Lung (tissue), 12 donors: ENCODE measurements around the gene MAN2B2. TPM values are rescaled to one million over a fixed set of nuclear protein-coding genes. Genes with fewer than 3 reads are reported as not detected.

Source experiments
- ATAC-seq: fragments of 200-7000 bp; cut with Tn5 transposase; one replicate; pipeline ENCODE4 v1.9.1; 2020; ENCODE audit warnings: moderate number of reproducible peaks; ENCODE audit not compliant: insufficient read depth, low FRiP score
- DNase-seq, 3 donors: peaks; one replicate each; pipeline ENCODE4 v3.0.0-alpha.2; 2013 to 2017
- H3K27ac ChIP-seq, 2 donors: one replicate each; pipeline ENCODE4 v1.5.1; 2013; ENCODE audit warnings: mild to moderate bottlenecking in 2 of 2, moderate library complexity in 2 of 2, control low read depth in 1 of 2, inconsistent platforms in 1 of 2, low read depth in 1 of 2, low read length in 1 of 2
- H3K27me3 ChIP-seq, 3 donors: one replicate each; pipeline ENCODE4 v1.5.1; 2013; ENCODE audit warnings: low read length in 2 of 3; ENCODE audit not compliant: control insufficient read depth in 3 of 3, insufficient read depth in 3 of 3
- H3K36me3 ChIP-seq, 4 donors: one replicate each; pipeline ENCODE4 v1.5.1; 2013; ENCODE audit warnings: low read length in 4 of 4, mild to moderate bottlenecking in 1 of 4, moderate library complexity in 1 of 4; ENCODE audit not compliant: control insufficient read depth in 4 of 4, insufficient read depth in 4 of 4
- H3K4me1 ChIP-seq, 5 donors: one replicate each; pipeline ENCODE4 v1.5.1; 2013; ENCODE audit warnings: low read length in 5 of 5, mild to moderate bottlenecking in 2 of 5, moderate library complexity in 1 of 5; ENCODE audit not compliant: control insufficient read depth in 5 of 5, insufficient read depth in 5 of 5
- H3K4me3 ChIP-seq: one replicate; pipeline ENCODE4 v1.5.1; 2013; ENCODE audit warnings: mild to moderate bottlenecking, control low read depth, moderate library complexity
- H3K9ac ChIP-seq, 2 donors: one replicate each; pipeline ENCODE4 v1.5.1; 2013; ENCODE audit warnings: low read length in 2 of 2, control low read depth in 1 of 2; ENCODE audit not compliant: insufficient read depth in 1 of 2
- H3K9me3 ChIP-seq, 4 donors: one replicate each; pipeline ENCODE4 v1.5.1; 2013; ENCODE audit warnings: low read length in 3 of 4, mild to moderate bottlenecking in 1 of 4, moderate library complexity in 1 of 4; ENCODE audit not compliant: control insufficient read depth in 4 of 4, insufficient read depth in 3 of 4
- WGBS, 2 donors: extraction: QIAGEN DNeasy Blood & Tissue Kit; methylation state at CpG; one replicate each; pipeline ENCODE4 v1.1.7; 2013; 5-methylcytosine and 5-hydroxymethylcytosine counted together
- polyA plus RNA-seq, 2 donors: library from polyadenylated mRNA; stranded (reverse); fragments of 200-250 nt; gene quantifications; one replicate each; pipeline ENCODE4 v1.2.1, GENCODE V29; 2013
- total RNA-seq, 2 donors: library from RNA; depleted of rRNA in 1 of 2; stranded (reverse); fragments of >200 nt in 1 of 2; gene quantifications; one replicate each; pipeline ENCODE4 v1.2.1, GENCODE V29; 2014 to 2021
- TF ChIP-seq, protein P1 (sequence below): IDR thresholded peaks from 2 replicates; pipeline ENCODE4 v1.5.1; 2012; ENCODE audit warnings: mild to moderate bottlenecking; ENCODE audit errors: control extremely low read depth, extremely low read depth
- donor health status: control.
- donor health status: control.
- donor health status: Bipolar disorder and iron deficiency.
- donor health status: healthy.
- donor health status: DM: yes; HTN: yes; CAD: no.

MAN2B2 gene
- total and polyA plus RNA-seq, 4 donors, result 6.5 to 36.1 (median 16.5) TPM

DNA sequence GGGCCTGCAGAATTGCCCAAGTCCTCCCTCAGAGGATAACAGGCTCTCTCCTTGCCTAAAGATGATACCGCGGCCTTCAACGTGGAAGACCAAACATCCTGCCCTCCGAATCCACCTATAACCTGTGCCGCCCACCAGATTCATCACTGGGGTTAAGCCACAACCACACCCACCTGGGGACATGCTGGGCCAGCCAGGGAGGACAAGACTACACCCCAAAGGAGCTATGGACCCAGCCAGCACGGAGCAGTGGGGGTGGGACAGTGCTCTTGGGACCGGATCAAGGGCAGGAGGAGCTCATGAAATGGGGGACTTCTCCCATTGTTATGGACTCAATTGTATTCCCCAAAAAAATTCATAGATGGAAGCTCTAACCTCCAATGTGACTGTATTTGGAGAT, 6.8 kb upstream of the MAN2B2 start:
- Histone ChIP-seq H3K36me3 (no peaks in the 10 kb centered on the region), H3K9ac (no peak overlapping the region), H3K4me1 (peaks cover 0 to 7% (median 0%) of the 10 kb centered on the region in 5 donors), H3K4me3 (no peak overlapping the region), H3K27ac (no peak overlapping the region), H3K9me3 (peaks cover 0 to 11% (median 0%) of the 10 kb centered on the region in 4 donors), H3K27me3 (peaks cover 0 to 34% (median 22%) of the 10 kb centered on the region in 3 donors)
- DNase-seq (no peak), ATAC-seq (no peak)
- WGBS, 2 donors, result 88 to 91% methylated on average over 7 of the region's 7 CpGs
- TF ChIP-seq, protein P1, sequence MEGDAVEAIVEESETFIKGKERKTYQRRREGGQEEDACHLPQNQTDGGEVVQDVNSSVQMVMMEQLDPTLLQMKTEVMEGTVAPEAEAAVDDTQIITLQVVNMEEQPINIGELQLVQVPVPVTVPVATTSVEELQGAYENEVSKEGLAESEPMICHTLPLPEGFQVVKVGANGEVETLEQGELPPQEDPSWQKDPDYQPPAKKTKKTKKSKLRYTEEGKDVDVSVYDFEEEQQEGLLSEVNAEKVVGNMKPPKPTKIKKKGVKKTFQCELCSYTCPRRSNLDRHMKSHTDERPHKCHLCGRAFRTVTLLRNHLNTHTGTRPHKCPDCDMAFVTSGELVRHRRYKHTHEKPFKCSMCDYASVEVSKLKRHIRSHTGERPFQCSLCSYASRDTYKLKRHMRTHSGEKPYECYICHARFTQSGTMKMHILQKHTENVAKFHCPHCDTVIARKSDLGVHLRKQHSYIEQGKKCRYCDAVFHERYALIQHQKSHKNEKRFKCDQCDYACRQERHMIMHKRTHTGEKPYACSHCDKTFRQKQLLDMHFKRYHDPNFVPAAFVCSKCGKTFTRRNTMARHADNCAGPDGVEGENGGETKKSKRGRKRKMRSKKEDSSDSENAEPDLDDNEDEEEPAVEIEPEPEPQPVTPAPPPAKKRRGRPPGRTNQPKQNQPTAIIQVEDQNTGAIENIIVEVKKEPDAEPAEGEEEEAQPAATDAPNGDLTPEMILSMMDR, result no peak

DNA sequence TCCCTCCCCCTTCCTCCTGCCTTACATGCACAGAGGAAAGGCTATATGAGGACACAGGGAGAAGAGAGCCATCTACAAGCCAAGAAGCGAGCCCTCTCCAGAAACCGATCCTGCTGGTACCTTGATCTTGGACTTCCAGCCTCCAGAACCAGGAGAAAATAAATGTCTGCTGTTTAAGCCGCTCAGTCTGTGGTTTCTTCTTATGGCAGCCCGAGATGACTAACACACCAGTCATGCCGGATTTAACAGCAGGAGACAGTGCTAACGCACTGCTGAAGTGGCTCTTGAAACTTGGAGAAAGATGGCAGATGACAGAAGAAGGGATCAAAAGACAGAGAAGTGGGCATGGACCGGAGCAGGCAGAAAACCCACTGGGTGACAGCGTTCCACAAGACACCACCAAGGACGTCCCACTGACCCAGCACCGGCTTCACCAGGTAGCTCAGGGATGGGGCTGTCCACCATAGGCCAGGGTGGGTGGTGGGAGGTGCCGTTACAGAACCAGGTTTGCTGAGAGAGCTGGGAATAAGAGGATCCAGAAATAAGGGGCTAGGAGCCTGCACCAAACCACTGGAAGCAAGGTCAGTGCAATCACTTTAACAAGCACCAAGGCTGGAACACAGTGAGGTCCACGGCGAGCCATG, 6.2 kb upstream of the MAN2B2 start:
- ATAC-seq, result no peak
- Histone ChIP-seq H3K27ac (no peak overlapping the region), H3K4me1 (peaks cover 0 to 6% (median 0%) of the 10 kb centered on the region in 5 donors), H3K36me3 (no peaks in the 10 kb centered on the region), H3K4me3 (no peak overlapping the region), H3K27me3 (peaks cover 0 to 37% (median 26%) of the 10 kb centered on the region in 3 donors), H3K9ac (no peak overlapping the region), H3K9me3 (peaks cover 0 to 11% (median 0%) of the 10 kb centered on the region in 4 donors)
- WGBS, 2 donors, result 72 to 85% methylated on average over 13 of the region's 13 CpGs
- TF ChIP-seq, protein P1, result no peak
- no peak for DNase-seq

DNA sequence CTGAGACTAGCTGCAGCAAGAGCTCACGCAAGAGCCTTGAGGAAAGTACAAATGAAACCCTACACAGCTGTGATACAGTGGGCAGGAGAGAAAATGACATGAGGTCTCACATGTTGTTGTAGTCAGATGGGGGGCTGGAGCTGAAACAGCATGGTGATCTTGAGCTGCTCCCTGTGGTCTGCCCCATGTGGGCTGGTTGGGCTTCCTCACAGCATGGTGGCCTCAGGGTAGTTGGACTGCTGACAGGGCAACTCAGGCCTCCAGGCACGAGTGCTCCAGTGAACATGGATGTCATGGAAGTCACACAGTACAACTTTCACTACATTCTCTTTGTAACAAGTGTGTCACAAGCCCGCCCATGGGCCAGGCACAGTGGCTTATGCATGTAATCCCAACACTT, 3.4 kb upstream of the MAN2B2 start:
- TF ChIP-seq, protein P1, result no peak
- ATAC-seq (no peak), DNase-seq (no peak)

More for the DNA sequence above, 3.4 kb upstream of the MAN2B2 start:
- peaks cover 0 to 16% (median 6%) of the 10 kb centered on the region in 5 donors for H3K4me1 ChIP-seq
- peaks cover 0 to 12% (median 8%) of the 10 kb centered on the region in 3 donors for H3K27me3 ChIP-seq
- no peak overlapping the region for H3K4me3 ChIP-seq
- WGBS, 2 donors, result 84 to 90% methylated on average over 3 of the region's 3 CpGs
- no peak overlapping the region for H3K27ac ChIP-seq
- no peak overlapping the region for H3K9ac ChIP-seq
- no peaks in the 10 kb centered on the region for H3K36me3 ChIP-seq
- H3K9me3 ChIP-seq, result peaks cover 0 to 9% (median 0%) of the 10 kb centered on the region in 4 donors
